GM15510 (cell line): Measurements from ENCODE around the gene SLC25A22.
A peak's percentile ranks its signal among the peaks of the same experiment; 100 is the strongest.

Experiments
- POLR2A ChIP-seq: IDR thresholded peaks from 3 replicates; pipeline ENCODE4 v1.6.1; 2011; ENCODE audit warnings: borderline replicate concordance; ENCODE audit not compliant: insufficient read length; ENCODE audit errors: extremely low read depth

Gene SLC25A22

GRCh38 chr11:793556-793955 is 4.5 kb downstream of the SLC25A22 start:
- no peak for TF ChIP-seq POLR2A

GRCh38 chr11:792873-793272 is 5.2 kb downstream of the SLC25A22 start:
- TF ChIP-seq POLR2A, result no peak

- TF ChIP-seq POLR2A, result no peak
Measured at GRCh38 chr11:792535-792821, 5.6 kb downstream of the SLC25A22 start.

- TF ChIP-seq POLR2A, result no peak
Measured at GRCh38 chr11:791658-792534, 6.2 kb downstream of the SLC25A22 start.

- no peak for TF ChIP-seq POLR2A
Measured at GRCh38 chr11:790721-791564, 7.1 kb downstream of the SLC25A22 start.

GRCh38 chr11:789943-790342 is 8.1 kb downstream of the SLC25A22 start, which contains the start of gene CEND1:
TSS of gene CEND1 (minus strand) at chr11:790090. CDS start at chr11:788576, 1,514 bp downstream.
- peak; percentile 20 for TF ChIP-seq POLR2A

GRCh38 chr11:788953-789940 is 8.8 kb downstream of the SLC25A22 start:
- TF ChIP-seq POLR2A, result no peak

GRCh38 chr11:788009-788640 is 10.0 kb downstream of the SLC25A22 start:
- TF ChIP-seq POLR2A, result no peak

GRCh38 chr11:787084-787675 is 10.9 kb downstream of the SLC25A22 start:
- no peak for TF ChIP-seq POLR2A

- TF ChIP-seq POLR2A, result no peak
Measured at GRCh38 chr11:786235-787083, 11.6 kb downstream of the SLC25A22 start.

GRCh38 chr11:783581-784015 is 14.5 kb downstream of the SLC25A22 start:
- TF ChIP-seq POLR2A, result no peak

GRCh38 chr11:782264-783174 is 15.6 kb downstream of the SLC25A22 start:
- TF ChIP-seq POLR2A, result no peak
